Activated CD8-positive, alpha-beta memory T cell treated with anti-CD3 and anti-CD28 coated beads, Interleukin-2, amount 50 U/mL, for 48 hours (primary cell): ENCODE data around the gene TFEB.

Experiments
- DNase-seq: peaks from one replicate; pipeline ENCODE4 v3.0.0-alpha.2; 2020

TFEB gene

DNA sequence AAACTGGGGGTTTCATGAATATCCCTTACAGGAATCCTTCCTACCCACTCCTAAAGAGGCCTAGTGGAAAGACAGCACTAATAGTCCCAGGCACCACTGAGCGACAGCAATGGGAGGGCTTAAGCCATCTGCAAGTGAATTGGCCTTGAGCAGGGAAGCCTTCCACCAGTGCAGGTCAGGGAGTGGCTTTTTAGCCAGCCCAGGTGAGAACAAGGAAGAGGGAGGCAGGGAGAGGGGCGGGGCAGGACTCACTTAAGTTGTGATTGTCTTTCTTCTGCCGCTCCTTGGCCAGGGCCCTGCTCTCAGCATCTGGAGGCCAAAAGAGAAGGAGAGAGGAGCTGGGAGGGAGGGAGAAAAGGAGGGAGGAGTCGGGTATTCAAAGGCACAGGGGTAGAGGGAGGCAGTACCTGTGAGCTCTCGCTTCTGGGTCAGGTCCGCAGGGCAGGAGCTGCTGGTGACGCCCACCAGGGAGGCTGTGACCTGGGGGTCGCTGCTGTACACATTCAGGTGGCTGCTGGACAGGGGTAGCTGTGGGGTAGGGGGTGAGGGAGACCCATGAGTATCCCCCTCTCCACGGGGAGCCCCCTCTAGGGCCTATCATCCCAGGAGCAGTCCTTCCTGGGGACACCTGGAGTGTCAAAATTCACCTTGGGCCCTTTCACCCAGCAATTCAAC lies 47.8 kb downstream of the TFEB start:
- no peak for DNase-seq

DNA sequence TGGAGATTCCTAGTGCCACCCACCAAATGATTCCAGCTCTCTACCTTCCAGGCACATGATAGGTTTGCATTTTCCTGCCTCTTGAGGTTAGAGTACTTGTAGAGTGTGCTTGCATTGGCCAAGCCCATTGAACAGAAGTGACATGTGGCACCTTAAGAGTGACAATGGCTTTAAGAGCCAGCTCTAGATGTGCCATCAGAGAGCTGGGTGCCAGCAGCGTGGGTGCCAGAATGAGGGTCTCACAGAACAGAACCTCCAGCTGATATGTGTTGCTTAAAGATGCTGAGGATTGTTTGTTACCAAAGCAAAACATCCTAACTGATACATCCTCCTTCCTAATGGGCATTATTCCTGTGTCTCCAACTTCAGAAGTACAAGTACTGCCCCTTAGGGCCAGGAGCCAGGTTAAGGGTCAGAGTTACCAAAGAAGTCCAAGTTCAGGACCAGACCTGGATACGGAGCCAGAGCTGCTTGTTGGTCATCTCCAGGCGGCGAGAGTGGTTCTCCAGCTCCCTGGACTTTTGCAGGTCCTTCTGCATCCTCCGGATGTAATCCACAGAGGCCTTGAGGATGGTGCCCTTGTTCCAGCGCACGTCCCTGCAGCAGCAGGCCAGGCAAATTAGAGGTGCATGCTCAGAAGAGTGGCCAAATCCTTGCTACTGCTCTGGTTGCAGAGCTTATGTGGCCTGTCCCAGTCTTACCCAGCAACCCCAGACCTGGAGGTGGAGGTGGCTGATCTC lies 49.6 kb downstream of the TFEB start:
- no peak for DNase-seq

DNA sequence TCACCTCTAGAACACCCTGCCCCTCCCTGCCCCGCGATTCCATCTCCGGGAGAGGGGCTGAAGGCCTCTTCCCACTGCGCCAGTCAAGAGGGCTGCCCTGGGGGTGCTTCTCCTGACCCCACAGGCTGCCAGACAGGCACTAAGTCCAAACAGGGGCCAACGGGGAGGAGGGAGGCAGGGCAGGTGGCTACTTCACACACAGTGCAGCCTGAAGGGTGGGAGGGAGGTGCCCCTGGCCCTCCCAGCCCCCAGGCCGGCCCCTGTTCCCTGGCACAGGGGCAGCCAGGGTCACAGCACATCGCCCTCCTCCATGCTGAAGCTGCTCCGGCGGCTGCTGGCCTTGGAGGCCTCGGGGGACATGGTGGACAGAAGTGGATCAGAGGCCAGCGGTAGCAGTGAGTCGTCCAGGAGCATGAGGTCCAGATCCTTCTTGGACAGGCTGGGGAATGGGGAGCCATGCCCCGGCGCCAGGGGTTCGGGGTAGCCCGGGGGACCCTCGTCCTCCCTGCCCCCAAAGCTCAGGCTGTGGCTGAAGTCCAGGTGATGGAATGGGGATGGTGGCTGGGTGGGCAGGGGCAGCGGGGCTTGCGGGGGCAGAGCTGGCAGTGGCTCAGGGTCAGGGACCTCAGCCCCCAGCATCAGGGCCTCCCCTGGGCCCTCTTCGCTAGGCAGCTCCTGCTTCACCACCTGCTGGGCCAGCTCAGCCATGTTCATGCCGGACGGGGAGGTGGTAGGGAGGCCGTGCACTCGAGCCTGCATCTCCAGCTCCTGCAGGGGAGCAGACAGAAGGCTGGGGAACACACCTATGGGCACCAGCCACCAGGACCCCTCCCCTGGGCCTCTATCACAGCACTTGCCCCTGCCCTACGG lies 50.9 kb downstream of the TFEB start:
- no peak for DNase-seq

DNA sequence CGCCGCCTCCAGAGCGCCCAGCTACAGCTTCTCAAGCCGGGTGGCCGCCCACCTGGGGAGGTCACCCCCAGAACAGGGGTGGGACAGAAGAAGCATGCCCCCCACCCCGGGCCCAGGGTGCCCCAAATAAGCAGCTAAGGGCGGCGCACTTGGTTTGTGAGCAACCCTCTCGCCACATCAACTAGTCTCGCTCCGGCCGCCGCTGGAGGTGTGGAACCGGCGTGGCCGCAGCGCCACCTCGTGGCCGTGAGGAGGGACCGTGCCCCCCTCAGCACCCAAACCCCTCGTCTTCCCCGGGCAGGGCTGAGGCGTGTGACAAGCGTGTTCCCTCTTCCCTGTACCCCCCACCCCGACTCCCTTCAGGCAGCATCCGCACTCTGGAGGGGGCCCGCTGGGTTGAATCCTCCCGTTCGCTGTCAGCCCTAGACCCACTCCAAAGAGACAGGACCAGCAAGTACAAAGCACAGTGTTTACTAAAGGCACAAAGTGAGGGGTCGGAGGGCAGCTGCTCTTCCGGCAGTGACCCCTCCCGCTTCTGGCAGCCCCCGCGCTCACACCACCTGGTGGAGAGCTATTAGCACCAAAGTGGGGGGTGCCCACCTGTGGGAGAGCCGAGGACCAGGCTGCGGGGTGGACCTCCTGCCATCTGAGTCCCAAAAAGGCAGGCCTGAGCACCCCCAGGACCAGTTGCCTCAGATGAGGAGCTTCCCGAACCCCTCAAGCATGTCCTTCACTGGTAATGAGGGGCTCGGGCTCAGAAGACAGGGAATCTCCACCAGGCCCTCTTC lies 51.7 kb downstream of the TFEB start:
- DNase-seq: peak; percentile 92

DNA sequence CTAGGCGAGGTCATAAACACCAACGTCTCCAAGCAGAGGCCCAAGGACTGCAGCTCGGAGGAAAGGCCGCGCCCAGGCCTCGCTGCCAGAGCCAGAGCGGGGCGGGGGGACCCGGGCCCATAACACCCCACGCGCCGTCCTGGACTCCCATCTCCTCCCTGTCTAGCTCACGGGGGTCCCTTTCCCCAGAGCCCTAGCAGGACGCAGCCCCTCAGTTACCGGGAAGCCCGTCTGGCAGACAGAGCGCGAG lies 52.2 kb downstream of the TFEB start:
- DNase-seq: no peak

DNA sequence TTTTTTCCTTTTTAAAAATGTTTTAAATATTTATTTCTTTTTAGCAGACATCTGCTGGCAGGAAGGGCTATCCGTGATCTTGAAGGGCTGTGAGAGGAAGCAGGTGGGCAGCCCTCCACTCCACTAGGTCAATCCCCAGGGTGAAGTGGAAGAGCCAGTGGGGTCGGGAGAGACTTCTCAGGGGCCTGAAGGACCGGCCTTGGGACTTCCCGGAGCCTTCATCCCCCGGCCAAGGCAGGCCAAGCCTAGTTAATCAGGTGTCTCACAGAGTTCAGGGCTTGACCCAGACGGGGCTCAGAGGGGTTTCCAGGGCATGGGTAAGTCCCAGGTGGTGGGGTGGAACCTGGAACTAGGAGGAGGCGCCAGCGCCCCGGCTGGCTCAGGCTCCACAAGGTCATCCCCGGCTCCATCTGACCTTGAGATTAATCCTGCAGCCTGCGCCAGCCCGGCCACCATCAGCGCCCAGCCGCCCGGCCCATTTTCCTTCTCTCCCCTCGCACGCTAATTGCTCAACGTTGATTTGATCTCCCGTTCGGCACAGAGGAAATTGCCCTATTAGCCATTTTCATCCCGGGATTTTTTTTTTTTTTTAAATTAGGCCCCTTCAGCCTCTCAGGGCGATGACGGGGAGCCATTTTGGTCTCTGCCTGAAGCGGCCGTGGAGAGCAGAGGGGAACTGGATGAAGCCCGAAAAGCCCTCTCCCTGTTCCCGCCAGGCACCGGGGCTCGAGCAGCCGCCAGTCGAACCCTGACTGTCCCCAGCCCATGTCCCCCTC lies 52.7 kb downstream of the TFEB start:
- peak; percentile 58 for DNase-seq

DNA sequence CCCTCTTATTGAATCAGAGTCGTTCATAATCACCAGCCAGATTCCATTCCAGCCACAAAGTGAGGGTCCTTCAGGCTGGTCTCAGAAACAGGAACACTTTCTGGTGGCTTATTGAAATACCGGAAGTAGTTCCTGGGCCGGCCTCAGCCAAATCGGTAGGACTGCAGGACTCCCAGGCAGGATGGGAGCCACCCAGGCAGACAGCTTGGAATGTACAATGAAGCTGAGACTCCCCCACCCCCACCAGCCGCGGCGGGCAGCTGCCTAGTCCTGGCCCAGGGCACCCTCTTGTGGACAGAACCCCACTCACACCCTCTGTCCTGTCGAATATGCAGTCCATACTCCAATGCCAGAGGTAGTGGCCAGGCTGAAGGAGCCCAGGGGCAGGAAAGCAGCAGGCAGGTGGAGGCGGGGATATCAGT lies 53.3 kb downstream of the TFEB start:
- peak; percentile 80 for DNase-seq

DNA sequence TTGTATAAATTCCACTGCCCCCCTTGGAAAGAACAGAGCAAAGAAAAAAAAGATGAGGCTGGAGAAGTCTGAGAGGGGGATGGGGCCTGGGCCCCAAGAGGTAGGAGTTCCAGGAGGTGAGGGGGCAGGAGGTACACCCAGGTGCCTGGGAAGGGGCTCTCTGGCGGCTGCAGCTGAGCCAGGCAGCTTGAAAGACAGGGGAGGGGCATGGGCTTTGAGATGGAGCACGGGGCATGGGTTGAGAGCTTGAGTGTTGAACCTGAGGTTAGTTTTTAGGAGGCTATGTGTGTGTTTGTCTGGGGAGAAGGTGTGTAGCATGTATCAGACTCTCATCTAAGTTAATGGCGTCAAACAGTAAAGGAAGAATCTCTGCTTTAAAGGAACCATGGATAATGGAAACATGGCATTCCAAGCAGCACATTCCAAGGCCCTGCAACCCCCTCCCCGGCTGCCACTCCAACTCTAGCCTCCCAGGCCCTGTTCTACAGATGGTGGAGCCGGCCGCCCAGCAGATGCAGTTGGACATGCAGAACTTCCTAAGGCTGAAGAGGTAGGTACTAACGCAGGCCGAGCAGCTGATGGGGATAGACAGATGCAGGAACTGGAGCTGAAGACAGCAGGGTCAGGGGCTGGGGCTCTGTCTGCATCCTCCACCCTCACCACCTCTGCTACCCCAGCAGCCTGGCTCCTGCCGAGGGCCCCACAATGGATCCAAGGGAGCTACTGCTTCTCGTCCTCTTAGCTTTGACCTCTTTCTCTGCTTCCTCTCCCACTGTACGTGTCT lies 55.0 kb downstream of the TFEB start:
- DNase-seq: no peak

DNA sequence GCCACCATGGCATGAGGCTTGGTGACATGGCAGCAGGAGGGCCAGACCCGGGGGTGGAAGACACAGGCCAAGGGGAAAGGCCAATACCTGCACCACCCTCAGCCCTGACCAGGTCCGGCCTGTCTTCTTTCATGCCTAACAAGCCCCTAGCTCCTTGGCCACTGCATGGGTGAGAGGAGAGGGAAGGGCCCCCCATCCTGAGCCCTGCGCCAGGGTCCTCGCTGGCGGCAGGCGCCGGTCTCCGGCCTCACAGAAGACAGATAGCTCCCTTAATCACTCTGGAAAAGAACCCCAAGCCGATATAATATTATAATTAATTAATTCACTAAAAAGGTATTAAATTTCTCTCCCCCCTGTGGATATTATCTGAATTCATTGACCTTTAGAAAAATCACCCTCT lies 55.7 kb downstream of the TFEB start:
- no peak for DNase-seq

DNA sequence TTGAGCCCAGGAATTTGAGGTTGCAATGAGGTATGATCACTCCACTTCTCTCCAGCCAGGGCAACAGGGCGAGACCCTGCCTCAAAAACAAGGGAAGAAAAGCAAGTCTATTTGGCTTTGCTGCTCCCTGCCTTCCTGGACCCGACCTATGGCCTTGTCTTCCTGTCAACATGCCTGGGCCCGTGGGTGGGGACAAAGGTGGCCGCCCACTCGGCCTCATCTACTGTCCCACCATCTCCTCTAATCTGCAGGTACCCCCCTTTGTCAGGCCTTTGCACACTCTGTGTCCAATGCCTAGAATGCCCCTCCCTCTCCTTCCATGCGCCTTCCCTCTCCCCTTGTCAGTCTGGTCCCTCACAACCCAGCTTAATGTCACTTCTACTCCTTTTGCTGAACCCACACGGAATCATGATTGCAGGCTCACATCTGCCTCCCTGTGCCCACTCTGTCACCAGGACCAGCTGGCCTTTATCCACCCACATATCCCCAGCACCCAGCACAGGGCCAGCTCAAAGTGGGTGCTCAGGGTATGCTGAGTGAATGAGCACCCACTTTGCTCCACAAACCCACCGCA lies 56.8 kb downstream of the TFEB start:
- DNase-seq: no peak

DNA sequence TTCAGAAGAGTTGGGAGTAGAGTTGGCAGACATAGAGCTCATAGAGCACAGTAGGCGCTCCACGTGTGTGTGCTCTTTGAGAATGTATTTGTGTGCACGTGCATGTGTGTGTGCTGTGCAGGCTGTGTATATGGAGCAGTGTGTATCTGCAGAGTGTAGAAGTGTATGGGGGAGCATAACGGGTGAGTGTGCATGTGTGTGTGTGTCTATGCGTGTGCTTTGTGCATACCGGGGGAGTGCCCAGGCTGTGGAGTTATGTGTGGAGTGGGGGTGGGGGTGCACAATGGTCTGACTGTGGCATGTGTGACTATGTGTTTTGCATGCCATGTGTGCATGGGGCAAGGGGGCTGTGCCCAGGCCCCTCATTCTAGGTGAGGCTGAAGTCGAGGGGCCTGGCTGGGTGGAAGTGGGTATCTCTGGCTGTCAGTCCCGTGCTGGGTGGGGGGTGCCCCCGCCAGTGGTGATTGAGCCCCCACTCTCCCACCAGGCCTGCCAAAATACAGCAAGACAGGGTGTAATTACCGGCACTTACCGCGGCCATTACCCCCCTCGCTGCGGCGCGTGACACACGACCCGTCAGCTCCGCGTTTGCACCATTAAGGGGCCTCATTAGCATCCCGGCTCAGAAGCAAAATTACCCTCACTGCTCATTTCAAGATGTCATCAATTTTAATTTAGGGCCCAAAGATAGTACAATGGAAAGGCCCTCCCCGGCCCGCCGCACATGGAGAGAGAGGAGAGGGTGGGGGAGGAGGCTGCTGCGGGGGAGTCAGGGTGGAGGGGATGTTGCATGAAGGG lies 58.1 kb downstream of the TFEB start:
- no peak for DNase-seq

DNA sequence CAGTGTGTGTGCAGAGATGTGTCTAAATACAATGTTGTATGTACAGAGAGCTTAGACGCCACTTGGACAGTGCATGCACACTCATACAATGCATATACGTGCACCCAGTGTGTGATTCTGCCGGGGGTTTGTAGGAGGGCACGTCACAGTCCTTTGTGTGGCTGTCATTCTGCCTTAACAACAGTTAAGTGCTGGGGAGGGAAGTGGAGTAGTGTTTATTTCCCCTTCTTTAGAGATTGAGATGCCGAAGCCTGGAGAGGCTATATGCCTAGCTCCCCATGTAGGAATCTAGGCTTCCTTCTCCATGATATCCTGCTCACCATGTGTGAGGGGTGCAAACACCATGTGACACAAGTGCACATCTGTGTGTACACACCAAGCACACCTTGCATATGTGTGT lies 59.0 kb downstream of the TFEB start:
- no peak for DNase-seq

DNA sequence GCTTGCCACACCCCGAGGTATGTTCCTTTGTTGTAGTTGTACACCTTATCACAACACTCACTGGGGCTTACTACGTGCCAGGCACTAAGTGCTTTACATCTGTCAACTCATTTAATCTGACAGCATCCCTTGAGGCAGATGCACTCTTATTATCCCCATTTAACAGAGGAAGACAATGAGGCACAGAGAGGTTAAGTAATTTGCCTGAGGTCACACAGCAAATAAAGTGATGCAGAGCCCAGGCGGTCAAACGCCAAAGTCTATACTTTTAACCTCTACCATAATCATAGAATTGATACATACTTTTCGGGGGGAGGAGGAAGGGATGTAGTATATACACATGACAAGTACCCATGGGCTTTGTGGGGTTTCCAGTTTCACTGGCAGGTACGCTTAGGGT lies 59.4 kb downstream of the TFEB start:
- DNase-seq: no peak

DNA sequence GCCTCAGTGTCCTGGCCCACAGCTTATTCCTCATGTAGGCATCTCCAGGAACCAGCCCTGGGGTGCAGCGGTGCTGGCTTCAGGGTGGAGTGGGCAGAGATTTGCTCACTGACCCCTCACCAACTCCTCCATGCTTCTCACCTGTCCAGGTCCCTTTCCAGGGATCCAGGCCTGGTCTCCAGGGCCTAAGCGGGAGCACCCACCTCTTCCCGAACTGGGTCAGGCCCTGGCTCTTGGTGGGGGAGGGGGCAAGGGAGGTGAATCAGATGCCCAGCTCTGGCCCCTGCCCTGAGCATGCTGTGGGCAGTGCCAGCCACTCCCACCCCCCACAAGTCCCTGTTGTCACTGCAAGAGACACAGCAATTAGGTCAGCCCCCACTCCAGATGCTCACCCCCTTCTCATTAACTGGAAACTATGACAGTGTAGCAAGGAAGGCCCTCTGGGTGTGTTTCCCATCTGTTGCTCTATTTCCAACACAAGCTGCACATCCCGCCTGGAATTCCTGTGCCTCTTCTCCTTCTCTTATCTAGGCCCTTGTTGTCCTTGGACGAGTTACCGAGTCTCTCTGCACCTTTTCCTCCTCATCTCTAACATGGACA lies 60.1 kb downstream of the TFEB start:
- no peak for DNase-seq

DNA sequence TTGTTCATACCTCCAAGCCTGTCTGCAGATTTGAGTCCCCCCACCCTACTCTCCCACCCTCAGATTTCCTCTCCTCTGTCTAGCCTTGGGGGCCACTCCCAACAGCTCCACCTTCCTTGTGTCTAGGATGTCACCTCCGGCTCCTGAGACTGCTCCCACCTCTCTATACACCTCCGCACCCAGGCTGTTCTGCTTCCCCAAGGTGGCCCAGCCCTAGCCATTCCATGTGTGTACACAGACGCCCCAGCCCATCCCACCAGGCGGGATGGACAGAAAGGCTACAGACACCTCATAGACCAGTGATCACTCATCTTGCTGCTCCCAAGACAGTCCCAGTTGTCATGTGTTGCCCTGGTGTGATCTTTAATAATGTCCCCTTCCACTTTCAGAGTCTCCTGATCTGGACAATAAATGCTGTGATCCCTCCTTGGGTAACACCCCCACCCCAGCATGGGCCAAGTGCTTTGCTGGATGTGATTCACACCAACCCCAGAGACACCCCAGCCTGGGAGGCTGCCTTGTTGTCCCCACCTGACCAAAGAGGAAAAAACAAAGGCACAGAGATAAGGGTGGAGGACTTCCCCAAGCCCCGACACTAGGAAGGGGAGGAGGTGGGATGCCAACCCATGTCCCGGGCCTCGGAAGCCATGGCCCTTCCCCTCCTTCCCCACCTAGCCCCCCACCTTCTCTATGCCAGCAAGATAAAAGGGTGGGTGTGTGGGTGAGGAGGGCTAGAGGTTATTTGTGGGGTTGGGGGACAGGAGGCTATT lies 61.0 kb downstream of the TFEB start:
- DNase-seq: no peak

DNA sequence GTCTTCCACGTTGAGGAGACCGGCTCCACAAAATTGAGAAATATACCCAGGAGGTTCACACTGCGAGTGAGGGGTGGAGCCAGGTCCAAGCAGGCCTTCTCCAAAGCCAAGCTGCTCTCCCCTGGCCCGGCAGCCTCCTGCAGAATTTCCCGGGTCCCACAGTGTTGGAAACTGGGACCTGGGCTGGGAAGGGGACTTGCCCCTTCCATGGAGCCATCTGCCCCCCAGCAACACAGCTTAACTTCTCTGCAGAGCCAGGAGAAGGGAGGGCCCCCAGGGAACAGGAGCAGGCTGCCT lies 61.8 kb downstream of the TFEB start:
- DNase-seq: no peak

DNA sequence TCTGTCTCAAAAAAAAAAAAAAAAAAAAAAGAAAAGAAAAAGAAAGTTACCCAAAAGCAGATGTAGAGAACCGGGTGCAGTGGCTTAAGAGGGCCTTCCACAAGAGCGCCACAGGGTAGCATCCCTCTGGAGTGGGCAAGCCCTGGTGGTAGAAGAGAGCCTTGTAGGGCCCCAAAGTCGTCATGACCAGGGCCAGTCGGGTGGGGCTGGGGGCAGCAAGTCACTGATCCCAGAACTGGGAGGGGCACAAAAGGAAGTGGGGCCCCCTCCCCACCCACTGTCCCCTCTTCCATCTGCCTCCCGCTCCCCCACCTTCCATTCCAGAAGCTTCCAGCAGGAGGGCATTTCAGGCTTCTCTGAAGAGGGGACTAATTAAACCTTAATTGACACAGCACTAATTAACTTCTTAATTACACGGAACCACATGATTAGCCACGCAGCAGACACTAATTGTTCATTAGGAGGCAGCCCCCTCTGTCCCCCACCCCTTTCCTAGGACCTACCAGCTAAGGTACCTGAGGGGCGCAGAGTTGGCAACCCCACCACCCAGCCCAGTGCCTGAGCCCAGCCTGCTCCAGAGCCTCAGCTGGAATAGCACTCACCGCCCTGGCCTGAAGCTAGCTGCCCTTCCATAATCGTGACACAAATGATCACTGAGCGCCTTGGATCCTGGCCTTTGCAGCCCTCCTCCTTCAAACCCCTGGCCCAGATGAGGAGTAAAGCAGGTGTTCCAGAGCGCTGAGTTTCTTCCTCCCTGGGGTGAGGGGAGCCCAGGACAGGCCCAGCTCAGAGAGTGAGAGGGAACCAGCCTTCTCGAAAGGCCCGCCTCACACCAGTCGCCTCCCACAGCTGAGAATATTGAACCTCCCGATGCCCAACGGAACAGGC lies 62.3 kb downstream of the TFEB start:
- DNase-seq: no peak

DNA sequence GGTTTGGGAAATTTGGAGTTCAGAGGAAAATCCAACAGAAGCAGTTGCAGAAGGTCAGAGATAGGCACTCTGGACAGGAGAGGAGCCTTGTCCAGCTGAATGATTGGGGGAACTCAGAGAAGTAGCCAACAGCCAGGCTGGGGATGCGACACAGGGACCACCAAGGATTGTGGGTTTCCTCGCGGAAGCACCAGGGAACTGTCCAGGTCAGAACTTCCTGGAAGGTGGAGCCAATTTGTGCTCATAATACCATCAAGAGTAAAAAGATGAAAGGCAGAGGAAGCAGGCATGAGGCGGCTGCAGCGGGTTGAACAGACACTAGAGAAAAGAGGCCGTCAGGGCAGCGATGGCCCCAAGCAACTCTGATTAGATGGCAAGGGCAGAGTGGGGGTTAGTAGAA lies 63.4 kb downstream of the TFEB start:
- no peak for DNase-seq
